ENCODE data around the gene GNG5.
"Not testable (repeated sequence)": the region's sequence is repeated elsewhere in the genome, so short reads cannot be mapped to it uniquely, and the experiment has no call there.

Gene GNG5

GRCh38 chr1:84488107-84488506 lies 18.3 kb downstream of the GNG5 start:
- peak; percentile 22 for DNase-seq (ENCODE audit: low read depth)

DNA sequence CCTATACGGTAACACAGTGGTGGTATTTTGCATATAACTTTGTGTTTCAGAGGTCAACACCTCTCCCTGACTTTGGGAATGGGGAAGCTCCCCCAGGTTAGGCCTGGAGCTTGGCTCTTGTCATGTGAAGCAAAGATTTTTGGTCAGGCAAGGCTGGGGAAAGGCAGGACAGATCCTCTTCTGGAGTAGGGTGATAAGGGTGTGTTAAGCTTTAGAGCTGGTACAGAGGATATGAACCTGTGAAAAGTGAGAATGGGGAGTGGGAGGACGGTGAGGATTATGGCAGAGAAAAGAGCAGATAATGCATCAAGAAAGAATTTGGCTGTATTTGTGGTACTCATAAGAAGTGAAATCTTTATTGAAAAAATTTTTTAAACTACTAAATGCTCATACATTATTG lies 25.1 kb downstream of the GNG5 start:
- DNase-seq (ENCODE audit: low read depth) = no peak

- no peak for DNase-seq (ENCODE audit: low read depth)
Measured at GRCh38 chr1:84480650-84481049, 25.7 kb downstream of the GNG5 start.

- DNase-seq (ENCODE audit: low read depth) = no peak
Measured at GRCh38 chr1:84479998-84480397, 26.4 kb downstream of the GNG5 start.

- peak; percentile 86 for DNase-seq (ENCODE audit: low read depth)
Measured at GRCh38 chr1:84478876-84479868, 27.2 kb downstream of the GNG5 start, which contains the start of gene RPF1. TSS of gene RPF1 (plus strand) at chr1:84479266. CDS start at chr1:84479282, 16 bp downstream.

GRCh38 chr1:84476225-84476624 lies 30.2 kb downstream of the GNG5 start:
- no peak for DNase-seq (ENCODE audit: low read depth)

DNA sequence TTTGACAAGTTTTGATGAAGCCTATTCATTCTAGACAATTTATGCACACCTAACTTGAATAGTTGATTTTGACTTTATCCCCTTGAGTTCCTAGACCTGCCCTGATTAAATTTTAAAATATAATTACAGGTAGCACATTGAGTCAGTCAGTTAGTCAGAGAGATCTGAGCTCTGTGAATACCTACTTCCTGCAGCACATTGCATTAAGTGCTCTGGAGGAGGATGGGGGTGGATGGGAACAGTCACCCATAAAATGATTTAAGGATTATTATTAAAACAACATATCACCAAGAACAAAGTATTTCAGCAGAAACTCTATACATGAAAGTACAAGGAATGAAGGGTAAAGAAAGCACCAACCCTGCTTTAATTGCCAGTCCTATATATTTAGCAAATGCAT lies 39.1 kb downstream of the GNG5 start:
- no peak for DNase-seq (ENCODE audit: low read depth)

DNA sequence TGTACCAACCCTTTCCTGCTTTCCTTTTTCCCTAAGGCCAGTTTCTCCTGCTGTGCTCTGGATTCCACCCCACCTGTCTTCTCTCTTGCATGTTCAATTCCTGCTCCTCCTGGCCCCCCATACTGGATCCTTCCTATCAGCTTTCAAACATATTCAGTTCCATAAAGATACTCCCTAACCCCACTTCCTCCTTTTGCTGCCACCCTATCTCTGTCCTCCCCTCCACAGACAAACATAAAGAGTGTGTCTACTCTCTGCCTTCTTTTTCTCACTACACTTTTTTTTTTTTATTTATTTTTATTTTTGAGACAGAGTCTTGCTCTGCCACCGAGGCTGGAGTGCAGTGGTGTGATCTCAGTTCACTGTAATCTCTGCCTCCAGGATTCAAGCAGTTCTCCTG lies 44.3 kb downstream of the GNG5 start:
- no peak for DNase-seq (ENCODE audit: low read depth)

- no peak for DNase-seq (ENCODE audit: low read depth)
Measured at GRCh38 chr1:84452436-84452835, 53.9 kb downstream of the GNG5 start.

DNA sequence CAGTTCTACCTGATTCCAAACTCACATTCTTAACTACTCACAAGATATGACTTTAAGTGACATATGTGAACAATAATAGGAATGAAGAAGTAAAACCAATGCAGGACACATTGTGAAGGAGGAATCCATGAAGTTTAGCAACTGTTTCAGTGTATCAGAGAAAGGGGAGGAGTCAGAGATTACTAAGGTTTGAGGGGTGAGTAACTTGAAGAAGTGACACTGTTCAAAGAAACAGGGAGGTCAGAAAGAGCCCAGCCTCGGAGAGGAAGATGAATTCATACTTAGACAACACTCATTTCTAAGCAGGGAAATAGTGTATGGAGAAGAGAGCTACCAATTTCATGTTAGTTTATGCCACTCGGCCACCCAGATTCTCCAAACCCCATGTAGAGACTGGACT lies 55.5 kb downstream of the GNG5 start:
- peak; percentile 26 for DNase-seq (ENCODE audit: low read depth)

DNA sequence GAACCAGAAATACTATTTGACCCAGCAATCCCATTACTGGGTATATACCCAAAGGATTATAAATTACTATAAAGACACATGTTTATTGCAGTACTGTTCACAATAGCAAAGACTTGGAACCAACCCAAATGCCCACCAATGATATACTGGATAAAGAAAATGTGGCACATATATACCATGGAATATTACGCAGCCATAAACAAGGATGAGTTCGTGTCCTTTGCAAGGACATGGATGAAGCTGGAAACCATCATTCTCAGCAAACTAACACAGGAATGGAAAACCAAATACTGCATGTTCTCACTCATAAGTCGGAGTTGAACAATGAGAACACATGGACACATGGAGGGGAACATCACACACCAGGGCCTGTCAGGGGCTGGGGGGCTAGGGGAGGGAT lies 57.7 kb downstream of the GNG5 start:
- DNase-seq (ENCODE audit: low read depth) = not testable (repeated sequence)
